ENCODE data around the gene SCD. TPM values are rescaled to one million over a fixed set of nuclear protein-coding genes. Genes with fewer than 3 reads are reported as not detected.

SCD gene
- total RNA-seq, 4 donors from 2014 or later = 2.2 to 29.7 (median 5.1) TPM

DNA sequence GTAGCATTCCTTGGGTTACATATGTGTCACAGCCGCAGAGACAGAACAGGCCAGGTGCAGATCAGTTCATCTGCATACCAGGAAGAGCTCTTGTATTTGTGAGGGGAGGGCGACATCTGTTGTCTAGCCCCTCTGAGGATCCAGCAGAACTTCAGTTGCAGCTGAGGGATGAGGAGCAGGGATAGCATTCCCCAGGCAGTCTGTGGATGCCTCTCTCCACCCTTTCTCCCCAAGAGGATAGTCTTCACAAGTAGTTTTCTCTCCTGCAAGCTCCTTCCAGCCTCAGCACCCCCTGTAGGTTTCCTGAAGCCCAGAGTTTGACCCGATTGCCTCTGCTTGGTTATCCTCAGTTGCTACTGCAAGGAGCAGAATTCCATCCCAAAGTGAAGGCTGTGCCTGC is 2.6 kb downstream of the SCD start:
- H3K9me3 ChIP-seq = no peaks in the 10 kb centered on the region
- no peaks in the 10 kb centered on the region for H3K27me3 ChIP-seq
- H3K27ac ChIP-seq = no peak overlapping the region
- 81 to 88% methylated on average over 2 of the region's 3 CpGs for WGBS, 2 donors
- no peak for TF ChIP-seq POLR2A (IDR thresholded peaks at IDR 0.05)
- TF ChIP-seq, protein P1, sequence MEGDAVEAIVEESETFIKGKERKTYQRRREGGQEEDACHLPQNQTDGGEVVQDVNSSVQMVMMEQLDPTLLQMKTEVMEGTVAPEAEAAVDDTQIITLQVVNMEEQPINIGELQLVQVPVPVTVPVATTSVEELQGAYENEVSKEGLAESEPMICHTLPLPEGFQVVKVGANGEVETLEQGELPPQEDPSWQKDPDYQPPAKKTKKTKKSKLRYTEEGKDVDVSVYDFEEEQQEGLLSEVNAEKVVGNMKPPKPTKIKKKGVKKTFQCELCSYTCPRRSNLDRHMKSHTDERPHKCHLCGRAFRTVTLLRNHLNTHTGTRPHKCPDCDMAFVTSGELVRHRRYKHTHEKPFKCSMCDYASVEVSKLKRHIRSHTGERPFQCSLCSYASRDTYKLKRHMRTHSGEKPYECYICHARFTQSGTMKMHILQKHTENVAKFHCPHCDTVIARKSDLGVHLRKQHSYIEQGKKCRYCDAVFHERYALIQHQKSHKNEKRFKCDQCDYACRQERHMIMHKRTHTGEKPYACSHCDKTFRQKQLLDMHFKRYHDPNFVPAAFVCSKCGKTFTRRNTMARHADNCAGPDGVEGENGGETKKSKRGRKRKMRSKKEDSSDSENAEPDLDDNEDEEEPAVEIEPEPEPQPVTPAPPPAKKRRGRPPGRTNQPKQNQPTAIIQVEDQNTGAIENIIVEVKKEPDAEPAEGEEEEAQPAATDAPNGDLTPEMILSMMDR (IDR thresholded peaks at IDR 0.05) = no peak
- no peak for DNase-seq
- H3K36me3 ChIP-seq = no peaks in the 10 kb centered on the region
- H3K4me3 ChIP-seq (replicated peaks in 1 of 3) = no peak overlapping the region
- H3K4me1 ChIP-seq = peaks cover 4 to 15% of the 10 kb centered on the region in 2 donors
- intact Hi-C loops (cut with DNase I) = no loop called here

GRCh38 chr10:100350914-100351485 is 4.0 kb downstream of the SCD start:
- no peaks in the 10 kb centered on the region for H3K9me3 ChIP-seq
- H3K27ac ChIP-seq = no peak overlapping the region
- intact Hi-C loops (cut with DNase I) = no loop called here

GRCh38 chr10:100353770-100354485 is 6.9 kb downstream of the SCD start:
- Histone ChIP-seq H3K36me3 (no peaks in the 10 kb centered on the region), H3K4me1 (peaks cover 0 to 1% of the 10 kb centered on the region in 2 donors), H3K27ac (no peak overlapping the region), H3K4me3 (replicated peaks in 1 of 3) (no peak overlapping the region), H3K27me3 (no peaks in the 10 kb centered on the region), H3K9me3 (no peaks in the 10 kb centered on the region)
- WGBS, 2 donors = 85 to 92% methylated on average over 6 of the region's 6 CpGs
- no peak for DNase-seq
- intact Hi-C loops (cut with DNase I) = no loop called here
- TF ChIP-seq POLR2A (IDR thresholded peaks at IDR 0.05) = no peak
- TF ChIP-seq, protein P1 (IDR thresholded peaks at IDR 0.05) = no peak

More at GRCh38 chr10:100350914-100351485, 4.0 kb downstream of the SCD start:
- 90 to 91% methylated on average over 5 of the region's 5 CpGs for WGBS, 2 donors
- DNase-seq = no peak
- Histone ChIP-seq H3K36me3 (no peaks in the 10 kb centered on the region), H3K27me3 (no peaks in the 10 kb centered on the region), H3K4me1 (peaks cover 4 to 15% of the 10 kb centered on the region in 2 donors), H3K4me3 (replicated peaks in 1 of 3) (no peak overlapping the region)
- TF ChIP-seq, protein P1 (IDR thresholded peaks at IDR 0.05) = no peak
- no peak for TF ChIP-seq POLR2A (IDR thresholded peaks at IDR 0.05)

GRCh38 chr10:100355086-100355485 is 8.1 kb downstream of the SCD start:
- Histone ChIP-seq H3K4me3 (replicated peaks in 1 of 3) (no peak overlapping the region), H3K27me3 (no peaks in the 10 kb centered on the region), H3K36me3 (no peaks in the 10 kb centered on the region), H3K4me1 (peaks cover 0 to 13% of the 10 kb centered on the region in 2 donors), H3K27ac (no peak overlapping the region), H3K9me3 (no peaks in the 10 kb centered on the region)
- intact Hi-C loops (cut with DNase I) = no loop called here
- DNase-seq = no peak
- TF ChIP-seq POLR2A (IDR thresholded peaks at IDR 0.05) = no peak
- TF ChIP-seq, protein P1 (IDR thresholded peaks at IDR 0.05) = no peak
- WGBS, 2 donors = 90 to 96% methylated on average over 4 of the region's 4 CpGs

Data from thyroid gland (tissue), 4 donors.